ENCODE results near the gene EDNRA. TPM values are rescaled to one million over a fixed set of nuclear protein-coding genes. Genes with fewer than 3 reads are reported as not detected.

The EDNRA gene
- total RNA-seq, 4 donors from 2014 or later = 3.4 to 18.7 (median 7.7) TPM

DNA sequence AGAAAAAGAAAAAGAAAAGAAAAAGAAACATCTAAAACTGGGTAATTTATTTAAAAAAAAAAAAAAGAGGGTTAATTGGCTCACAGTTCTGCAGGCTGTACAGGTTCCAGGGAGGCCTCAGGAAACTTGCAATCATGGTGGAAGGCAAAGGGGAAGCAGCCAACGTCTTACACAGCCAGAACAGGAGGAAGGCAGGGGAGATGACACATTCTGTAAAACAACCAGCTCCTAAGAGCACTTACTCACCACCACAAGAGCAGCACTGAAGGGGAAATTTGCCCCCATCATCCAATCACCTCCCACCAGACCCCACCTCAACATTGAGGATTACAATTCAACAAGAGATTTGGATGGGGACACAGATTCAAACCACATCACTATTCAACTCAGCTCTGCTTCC lies 99.5 kb downstream of the EDNRA start:
- Histone ChIP-seq H3K4me3 (no peak overlapping the region), H3K36me3 (no peaks in the 10 kb centered on the region), H3K27me3 (no peaks in the 10 kb centered on the region), H3K4me1 (no peaks in the 10 kb centered on the region), H3K9me3 (peaks cover 0 to 10% (median 0%) of the 10 kb centered on the region in 3 donors), H3K27ac (no peak overlapping the region)
- WGBS, 2 donors (ENCODE audit: low coverage in 1 of 2) = 20 to 71% methylated on average over 1 of the region's 1 CpG
- no peak for TF ChIP-seq POLR2AphosphoS5 (IDR thresholded peaks at IDR 0.05)
- TF ChIP-seq POLR2A (IDR thresholded peaks at IDR 0.05) = no peak
- TF ChIP-seq EP300 (IDR thresholded peaks at IDR 0.05) = no peak
- TF ChIP-seq, protein P1, sequence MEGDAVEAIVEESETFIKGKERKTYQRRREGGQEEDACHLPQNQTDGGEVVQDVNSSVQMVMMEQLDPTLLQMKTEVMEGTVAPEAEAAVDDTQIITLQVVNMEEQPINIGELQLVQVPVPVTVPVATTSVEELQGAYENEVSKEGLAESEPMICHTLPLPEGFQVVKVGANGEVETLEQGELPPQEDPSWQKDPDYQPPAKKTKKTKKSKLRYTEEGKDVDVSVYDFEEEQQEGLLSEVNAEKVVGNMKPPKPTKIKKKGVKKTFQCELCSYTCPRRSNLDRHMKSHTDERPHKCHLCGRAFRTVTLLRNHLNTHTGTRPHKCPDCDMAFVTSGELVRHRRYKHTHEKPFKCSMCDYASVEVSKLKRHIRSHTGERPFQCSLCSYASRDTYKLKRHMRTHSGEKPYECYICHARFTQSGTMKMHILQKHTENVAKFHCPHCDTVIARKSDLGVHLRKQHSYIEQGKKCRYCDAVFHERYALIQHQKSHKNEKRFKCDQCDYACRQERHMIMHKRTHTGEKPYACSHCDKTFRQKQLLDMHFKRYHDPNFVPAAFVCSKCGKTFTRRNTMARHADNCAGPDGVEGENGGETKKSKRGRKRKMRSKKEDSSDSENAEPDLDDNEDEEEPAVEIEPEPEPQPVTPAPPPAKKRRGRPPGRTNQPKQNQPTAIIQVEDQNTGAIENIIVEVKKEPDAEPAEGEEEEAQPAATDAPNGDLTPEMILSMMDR (IDR thresholded peaks at IDR 0.05) = no peak
- ATAC-seq = no peak

DNA sequence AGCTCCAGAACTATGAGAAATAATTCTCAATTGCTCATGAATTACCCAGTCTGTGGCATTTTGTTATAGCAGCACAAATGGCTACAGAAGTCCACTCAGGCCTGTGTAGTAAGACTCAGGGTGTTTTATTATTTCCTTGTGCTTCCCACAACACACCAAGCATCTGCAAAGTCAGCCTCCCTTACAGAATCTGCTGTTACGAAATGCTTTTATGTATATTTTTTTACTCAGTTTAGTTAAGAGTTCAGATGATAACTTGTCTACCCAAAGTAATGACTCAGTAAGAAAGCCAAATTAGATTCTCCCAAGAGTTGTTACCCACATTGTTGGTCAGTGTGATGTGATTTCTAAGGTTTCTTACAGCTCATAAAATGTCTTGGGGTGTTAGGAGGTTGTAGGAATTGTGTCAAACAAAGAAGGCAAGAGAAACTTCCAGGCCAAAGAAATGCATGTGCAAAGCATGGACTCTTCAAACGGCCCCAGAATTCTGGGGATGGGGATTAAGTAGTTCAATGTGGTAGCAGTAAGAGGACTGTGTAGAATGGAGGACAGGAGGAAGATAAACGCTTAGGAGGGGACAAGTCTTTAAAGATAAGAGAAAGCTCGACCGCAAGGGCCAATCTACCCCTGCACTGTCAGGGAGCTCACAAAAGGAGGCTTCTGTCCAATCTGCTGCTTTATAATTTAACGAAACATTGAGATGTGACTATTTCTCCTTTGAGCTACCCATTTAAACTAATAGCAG lies 100.9 kb downstream of the EDNRA start:
- no peak for TF ChIP-seq POLR2AphosphoS5 (IDR thresholded peaks at IDR 0.05)
- no peak for TF ChIP-seq POLR2A (IDR thresholded peaks at IDR 0.05)
- TF ChIP-seq EP300 (IDR thresholded peaks at IDR 0.05) = no peak
- TF ChIP-seq, protein P1 (IDR thresholded peaks at IDR 0.05) = no peak
- Histone ChIP-seq H3K36me3 (no peaks in the 10 kb centered on the region), H3K4me1 (no peaks in the 10 kb centered on the region), H3K9me3 (peaks cover 0 to 10% (median 0%) of the 10 kb centered on the region in 3 donors), H3K4me3 (no peak overlapping the region), H3K27ac (no peak overlapping the region), H3K27me3 (no peaks in the 10 kb centered on the region)
- ATAC-seq = no peak
- WGBS, 2 donors (ENCODE audit: low coverage in 1 of 2) = 67 to 78% methylated on average over 3 to 6 of the region's 6 CpGs

DNA sequence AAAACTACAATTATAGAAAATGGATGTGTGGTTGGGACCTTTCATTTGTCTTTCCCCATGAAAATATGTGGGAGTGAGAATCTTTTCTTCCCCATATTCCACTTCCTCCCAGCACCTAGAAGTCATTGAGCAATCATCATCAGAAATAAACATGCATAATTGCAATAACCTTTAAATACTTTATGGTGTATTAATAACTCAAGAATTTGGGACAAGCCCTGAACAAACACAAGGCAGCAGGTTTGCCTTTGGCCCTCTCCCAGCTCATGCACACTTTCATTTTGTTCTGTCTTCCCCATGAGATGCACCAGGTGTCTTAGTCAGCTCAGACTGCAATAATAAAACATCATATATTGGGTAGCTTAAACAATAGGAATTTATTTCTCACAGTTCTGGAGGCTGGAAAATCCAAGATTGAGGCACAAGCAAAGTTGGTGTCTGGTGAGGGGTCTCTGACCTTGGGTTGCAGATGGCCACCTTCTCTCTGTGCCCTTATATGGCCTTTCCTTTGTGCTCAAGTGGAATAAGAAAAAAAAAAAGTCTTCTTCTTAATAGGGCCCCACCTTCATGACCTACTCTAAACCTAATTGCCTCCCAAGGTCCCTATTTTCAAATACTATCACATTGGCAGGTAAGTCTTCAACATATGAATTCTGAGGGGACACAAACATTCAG lies 101.6 kb downstream of the EDNRA start:
- H3K4me1 ChIP-seq = no peaks in the 10 kb centered on the region
- H3K9me3 ChIP-seq = peaks cover 0 to 10% (median 0%) of the 10 kb centered on the region in 3 donors
- no peak overlapping the region for H3K4me3 ChIP-seq
- TF ChIP-seq, protein P1 (IDR thresholded peaks at IDR 0.05) = no peak
- TF ChIP-seq POLR2AphosphoS5 (IDR thresholded peaks at IDR 0.05) (no peak), POLR2A (IDR thresholded peaks at IDR 0.05) (no peak), EP300 (IDR thresholded peaks at IDR 0.05) (no peak)
- no peaks in the 10 kb centered on the region for H3K27me3 ChIP-seq
- H3K27ac ChIP-seq = no peak overlapping the region
- ATAC-seq = no peak
- no peaks in the 10 kb centered on the region for H3K36me3 ChIP-seq

DNA sequence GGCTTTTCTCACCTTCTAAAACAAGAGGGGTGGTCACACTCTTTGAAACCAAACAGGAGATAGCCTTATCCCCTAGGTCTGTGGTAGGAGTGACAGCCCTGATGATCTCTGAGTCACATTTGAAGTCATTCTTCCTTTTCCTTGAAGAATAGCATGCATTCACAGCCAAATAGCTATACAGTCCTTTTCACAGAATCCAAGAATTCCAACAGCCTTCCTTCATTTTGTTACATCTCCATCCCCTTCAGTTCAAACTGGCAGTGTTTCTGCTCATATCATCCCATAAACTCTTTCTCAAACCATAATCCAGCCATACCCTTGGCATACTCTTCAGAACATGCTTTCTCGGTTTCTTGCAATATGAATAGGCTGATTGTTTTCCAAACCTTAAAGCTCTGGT lies 103.0 kb downstream of the EDNRA start:
- no peak overlapping the region for H3K27ac ChIP-seq
- H3K36me3 ChIP-seq = no peaks in the 10 kb centered on the region
- H3K4me1 ChIP-seq = no peaks in the 10 kb centered on the region
- no peak for ATAC-seq
- no peak overlapping the region for H3K4me3 ChIP-seq
- 80% methylated on average over 1 of the region's 1 CpG; no CpG with 5 or more reads in 1 of the 2 donors for WGBS, 2 donors (ENCODE audit: low coverage in 1 of 2)
- peaks cover 0 to 10% (median 0%) of the 10 kb centered on the region in 3 donors for H3K9me3 ChIP-seq
- TF ChIP-seq POLR2A (IDR thresholded peaks at IDR 0.05) = no peak
- no peak for TF ChIP-seq POLR2AphosphoS5 (IDR thresholded peaks at IDR 0.05)
- TF ChIP-seq, protein P1 (IDR thresholded peaks at IDR 0.05) = no peak
- no peak for TF ChIP-seq EP300 (IDR thresholded peaks at IDR 0.05)
- no peaks in the 10 kb centered on the region for H3K27me3 ChIP-seq
